ENCODE results near the gene CDCA8.

DNA sequence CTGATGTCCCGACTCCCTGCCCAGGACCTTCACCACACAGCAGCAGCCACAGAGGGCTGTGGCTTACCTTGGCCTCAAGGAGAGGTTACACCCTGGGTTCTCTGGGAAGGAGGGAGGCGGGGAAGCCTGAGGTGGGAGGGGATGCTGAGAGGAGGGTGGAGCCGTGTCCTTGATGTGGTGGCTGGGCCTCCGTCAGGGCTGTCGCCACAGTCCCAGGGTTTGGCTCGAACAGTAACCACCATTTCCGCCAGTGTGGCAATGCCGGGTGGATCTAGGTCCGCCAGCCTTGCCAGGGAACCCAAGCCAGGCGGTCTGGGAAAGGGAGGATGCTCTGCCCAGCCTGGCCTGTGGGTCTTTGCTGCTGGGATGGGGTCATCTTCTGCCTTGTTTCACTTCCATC, 18.4 kb upstream of the CDCA8 start:
- no peak for TF ChIP-seq CTCF (IDR thresholded peaks at IDR 0.05)
- no peak for TF ChIP-seq POLR2A (IDR thresholded peaks at IDR 0.05)
